ENCODE data around the gene SCEL. TPM values are rescaled to one million over a fixed set of nuclear protein-coding genes. Genes with fewer than 3 reads are reported as not detected.

The SCEL gene
- not detected for total RNA-seq
- long read RNA-seq: 0 reads

DNA sequence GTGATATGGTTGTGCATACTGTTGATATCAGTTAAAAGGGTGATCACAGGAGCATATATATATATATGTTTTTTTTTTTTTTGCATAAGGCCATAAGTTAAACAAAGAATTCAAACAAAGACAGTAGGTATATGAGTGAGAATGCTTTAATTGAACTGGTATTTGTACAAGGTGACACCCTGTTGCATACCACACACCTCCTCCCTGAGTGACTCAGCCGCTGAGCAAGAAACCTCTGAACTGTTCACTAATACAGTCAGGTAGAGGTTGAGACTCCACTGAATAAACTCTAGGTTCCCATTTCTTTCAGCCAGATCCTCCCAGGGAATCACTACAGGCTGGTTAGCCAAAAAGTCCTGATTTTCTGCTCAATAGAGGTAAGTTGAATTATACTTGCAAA, at the start of gene SCEL:
SCEL (plus strand) TSS at position 259 of the 400 bp plus-strand sequence. CDS start 20,170 bp downstream, outside the sequence.
- intact Hi-C loops (cut with DNase I): no loop called here
- DNase-seq: no peak
- no peak for ATAC-seq (ENCODE audit: poor library complexity)

- intact Hi-C loops (cut with DNase I): loop anchor here (5.0 kb wide), 1 partner anchor 263 kb away; no protein-coding TSS in a partner anchor
- DNase-seq (no peak), ATAC-seq (ENCODE audit: poor library complexity) (no peak)
These were observed 45.8 kb upstream of the SCEL start for GRCh38 chr13:77489566-77490337.

- intact Hi-C loops (cut with DNase I): loop anchor here (5.0 kb wide), 1 partner anchor 259 kb away; no protein-coding TSS in a partner anchor
- DNase-seq (no peak), ATAC-seq (ENCODE audit: poor library complexity) (no peak)
These were observed 42.5 kb upstream of the SCEL start for GRCh38 chr13:77492982-77493381.

DNA sequence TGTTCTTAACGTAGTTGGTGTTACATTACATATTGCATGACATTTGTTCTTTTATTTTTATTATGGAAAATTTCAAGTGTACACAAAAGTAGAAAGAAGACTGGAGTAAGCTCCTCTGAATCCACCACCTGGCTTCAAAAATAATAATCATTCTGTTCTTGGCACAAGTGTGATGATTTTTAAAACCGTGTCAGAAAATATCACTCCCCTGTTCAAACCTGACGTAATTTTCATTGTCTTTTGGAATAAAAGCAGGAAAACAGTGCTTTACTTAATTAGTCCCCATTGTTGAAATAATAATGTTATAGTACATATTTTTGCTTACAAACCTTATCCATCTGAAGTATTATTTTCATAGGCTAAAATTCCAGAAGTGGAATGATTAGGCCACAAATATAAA, 41.3 kb upstream of the SCEL start:
- ATAC-seq (ENCODE audit: poor library complexity) (no peak), DNase-seq (no peak)
- intact Hi-C loops (cut with DNase I): loop anchor here (5.0 kb wide), 1 partner anchor 258 kb away; no protein-coding TSS in a partner anchor

GRCh38 chr13:77497350-77497749, 38.2 kb upstream of the SCEL start:
- no peak for DNase-seq
- intact Hi-C loops (cut with DNase I): no loop called here
- ATAC-seq (ENCODE audit: poor library complexity): no peak

GRCh38 chr13:77497835-77498234, 37.7 kb upstream of the SCEL start:
- ATAC-seq (ENCODE audit: poor library complexity) (no peak), DNase-seq (no peak)
- intact Hi-C loops (cut with DNase I): no loop called here

DNA sequence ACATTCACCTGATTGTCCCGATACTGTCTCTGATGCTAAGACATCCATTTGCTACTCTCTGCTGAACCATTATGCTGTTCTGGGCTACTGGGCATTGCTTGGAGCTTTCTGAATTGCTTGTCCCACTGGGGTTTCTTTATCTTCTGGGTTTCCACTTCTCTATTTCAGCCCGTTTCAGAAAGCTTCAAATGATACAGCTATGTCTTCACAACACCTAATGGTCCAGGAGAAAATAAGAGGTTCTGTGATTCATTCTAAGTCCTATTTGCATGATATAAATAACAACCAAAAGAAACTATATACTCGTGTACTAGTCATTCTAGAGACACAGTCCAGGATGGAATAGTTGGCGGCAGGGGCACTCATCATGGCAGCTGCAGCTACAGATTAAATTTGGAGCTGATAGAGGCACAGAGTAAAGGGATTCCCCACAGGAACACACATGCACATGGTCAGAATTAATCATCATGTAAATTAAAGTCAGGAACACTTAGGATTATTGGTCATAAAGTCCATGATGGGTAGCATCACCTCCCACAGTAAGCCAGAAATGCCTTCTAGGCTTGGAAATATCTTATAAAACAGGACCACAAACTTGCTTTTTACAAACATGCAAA, 33.3 kb upstream of the SCEL start:
- intact Hi-C loops (cut with DNase I): no loop called here
- no peak for DNase-seq
- ATAC-seq (ENCODE audit: poor library complexity): no peak

GRCh38 chr13:77503398-77503797, 32.1 kb upstream of the SCEL start:
- intact Hi-C loops (cut with DNase I): no loop called here
- no peak for DNase-seq
- no peak for ATAC-seq (ENCODE audit: poor library complexity)

- DNase-seq: no peak
- intact Hi-C loops (cut with DNase I): no loop called here
- ATAC-seq (ENCODE audit: poor library complexity): no peak
These were observed 28.6 kb upstream of the SCEL start for GRCh38 chr13:77506874-77507273.

GRCh38 chr13:77507931-77508776, 27.4 kb upstream of the SCEL start:
- ATAC-seq (ENCODE audit: poor library complexity) (no peak), DNase-seq (no peak)
- intact Hi-C loops (cut with DNase I): no loop called here

DNA sequence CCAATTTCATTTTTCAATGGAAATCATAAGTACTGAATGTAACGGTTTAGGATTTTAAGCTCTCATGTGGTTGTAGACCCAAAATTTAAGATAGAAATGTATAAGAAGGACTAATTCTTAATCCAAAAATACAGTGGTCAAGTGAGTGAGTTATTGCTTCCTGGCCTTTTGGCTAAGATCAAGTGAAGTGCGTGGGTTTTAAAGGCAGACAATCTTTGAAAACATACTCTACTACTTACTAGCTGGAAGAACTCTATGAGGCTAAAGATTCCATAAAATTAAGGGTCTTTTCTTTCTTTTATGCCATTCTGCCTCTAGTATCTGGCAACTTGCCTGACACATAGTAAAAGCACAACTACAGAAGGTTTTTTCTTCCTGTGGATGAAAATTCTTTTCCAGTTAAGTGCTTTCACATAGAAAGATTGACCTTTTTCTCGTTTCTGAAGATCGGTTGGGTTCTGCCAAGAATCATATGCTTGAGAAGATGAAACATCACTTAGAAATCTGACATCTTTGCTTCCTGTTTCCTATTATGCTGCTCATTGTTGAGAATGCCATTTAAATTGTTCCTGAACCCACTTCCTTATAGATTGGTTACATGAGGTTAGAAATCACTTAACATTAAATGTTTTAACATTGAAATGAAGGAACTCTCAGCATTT, 26.4 kb upstream of the SCEL start:
- ATAC-seq (ENCODE audit: poor library complexity) (no peak), DNase-seq (no peak)
- intact Hi-C loops (cut with DNase I): no loop called here

DNA sequence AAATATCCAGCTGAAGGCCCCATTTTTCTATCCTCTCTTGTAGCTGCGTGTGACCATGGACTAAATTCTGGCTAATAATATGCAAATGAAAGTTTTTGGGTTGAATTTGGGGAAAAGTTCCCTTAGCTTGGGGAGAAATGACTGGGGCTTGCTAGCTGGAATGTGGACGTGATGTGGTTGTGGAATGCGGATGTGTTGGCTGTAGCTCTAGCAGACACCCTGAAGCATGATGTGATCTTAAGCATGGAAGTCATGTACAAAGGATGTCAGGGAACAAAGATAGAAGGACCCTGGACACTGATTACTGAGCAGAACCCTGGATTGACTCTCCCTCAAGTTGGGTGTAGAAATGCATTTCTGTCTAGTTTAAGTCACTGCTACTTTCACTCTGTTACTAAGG, 25.4 kb upstream of the SCEL start:
- intact Hi-C loops (cut with DNase I): no loop called here
- DNase-seq: no peak
- no peak for ATAC-seq (ENCODE audit: poor library complexity)

GRCh38 chr13:77511552-77511951, 24.0 kb upstream of the SCEL start:
- intact Hi-C loops (cut with DNase I): no loop called here
- ATAC-seq (ENCODE audit: poor library complexity) (no peak), DNase-seq (no peak)

- DNase-seq: no peak
- ATAC-seq (ENCODE audit: poor library complexity): no peak
- intact Hi-C loops (cut with DNase I): no loop called here
These were observed 21.7 kb upstream of the SCEL start for GRCh38 chr13:77513719-77514335.

DNA sequence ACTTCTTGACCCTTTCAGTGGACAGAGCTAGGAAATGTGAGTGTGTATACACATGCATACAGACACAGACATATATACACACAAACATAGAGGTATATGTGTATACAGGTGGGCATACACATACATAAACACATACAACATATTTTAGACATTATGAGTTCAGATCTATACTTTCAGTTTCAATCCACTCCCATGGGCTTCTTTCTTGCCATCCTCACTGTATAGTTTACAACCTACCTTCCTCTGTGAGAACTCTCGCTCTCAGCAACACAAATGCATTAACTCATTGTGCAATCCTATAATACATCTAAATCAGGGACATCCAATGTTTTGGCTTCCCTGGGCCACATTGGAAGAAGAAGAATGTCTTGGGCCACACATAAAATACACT, 21.2 kb upstream of the SCEL start:
- DNase-seq (no peak), ATAC-seq (ENCODE audit: poor library complexity) (no peak)
- intact Hi-C loops (cut with DNase I): no loop called here

GRCh38 chr13:77515785-77516184, 19.7 kb upstream of the SCEL start:
- ATAC-seq (ENCODE audit: poor library complexity): no peak
- DNase-seq: no peak
- intact Hi-C loops (cut with DNase I): no loop called here

GRCh38 chr13:77516342-77516789, 19.1 kb upstream of the SCEL start:
- intact Hi-C loops (cut with DNase I): no loop called here
- ATAC-seq (ENCODE audit: poor library complexity) (no peak), DNase-seq (no peak)

DNA sequence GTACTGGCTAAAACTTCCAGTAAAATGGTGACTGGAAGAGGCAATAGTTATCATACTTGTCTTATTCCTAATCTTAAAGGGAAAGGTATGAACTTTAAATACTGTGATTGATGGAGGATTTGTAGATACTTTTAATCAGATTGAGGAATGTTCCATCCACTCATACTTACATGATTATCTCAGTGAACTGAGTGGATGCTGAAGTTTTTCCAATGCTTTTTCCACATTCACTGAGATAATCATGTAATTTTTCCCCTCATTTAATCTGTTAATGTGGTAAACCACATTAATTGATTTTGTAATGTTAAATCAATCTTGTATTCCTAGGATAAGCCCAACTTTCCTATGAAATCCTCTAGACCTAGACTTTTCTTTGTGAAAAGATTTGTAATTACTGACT, 17.2 kb upstream of the SCEL start:
- DNase-seq (no peak), ATAC-seq (ENCODE audit: poor library complexity) (no peak)
- intact Hi-C loops (cut with DNase I): no loop called here
